HG03060 (cell line): ENCODE results near the gene FAM47A.

Source experiments
- ATAC-seq: cut with Tn5 transposase; IDR thresholded peaks from one replicate; pipeline ENCODE4 v1.9.1; 2021; ENCODE audit warnings: low read depth, moderate number of reproducible peaks; ENCODE audit not compliant: unreplicated experiment

FAM47A gene

DNA sequence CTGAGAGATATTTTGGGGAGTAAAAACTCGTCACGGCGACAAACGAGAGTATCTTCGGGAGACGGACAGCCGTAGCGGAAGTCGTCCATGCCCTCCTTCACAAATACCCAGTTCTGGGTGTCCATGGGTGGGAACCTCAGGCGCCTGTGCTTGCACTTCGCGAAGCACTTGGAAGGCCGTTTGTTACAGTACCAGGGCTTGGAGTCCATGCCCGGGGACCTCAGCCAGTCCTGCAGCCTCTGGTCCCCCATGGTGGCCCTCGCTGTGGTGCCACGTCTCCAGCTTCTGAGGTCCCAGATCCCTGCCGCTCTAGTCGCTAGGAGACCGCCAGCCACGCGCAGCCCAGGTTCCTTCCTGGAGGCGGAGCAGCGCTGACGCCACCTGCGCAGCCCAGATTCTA is at the start of gene FAM47A:
Gene FAM47A, minus strand, starts transcription at position 287 of the 400 bp plus-strand sequence. Its CDS starts 36 bp downstream, at position 251.
- ATAC-seq: no peak

- ATAC-seq: no peak
These were observed 15.2 kb upstream of the FAM47A start for GRCh38 chrX:34147345-34147744.

GRCh38 chrX:34146906-34147305 is 14.8 kb upstream of the FAM47A start:
- no peak for ATAC-seq

GRCh38 chrX:34144246-34144645 is 12.1 kb upstream of the FAM47A start:
- no peak for ATAC-seq

- ATAC-seq: no peak
These were observed 8.7 kb upstream of the FAM47A start for GRCh38 chrX:34140816-34141215.

DNA sequence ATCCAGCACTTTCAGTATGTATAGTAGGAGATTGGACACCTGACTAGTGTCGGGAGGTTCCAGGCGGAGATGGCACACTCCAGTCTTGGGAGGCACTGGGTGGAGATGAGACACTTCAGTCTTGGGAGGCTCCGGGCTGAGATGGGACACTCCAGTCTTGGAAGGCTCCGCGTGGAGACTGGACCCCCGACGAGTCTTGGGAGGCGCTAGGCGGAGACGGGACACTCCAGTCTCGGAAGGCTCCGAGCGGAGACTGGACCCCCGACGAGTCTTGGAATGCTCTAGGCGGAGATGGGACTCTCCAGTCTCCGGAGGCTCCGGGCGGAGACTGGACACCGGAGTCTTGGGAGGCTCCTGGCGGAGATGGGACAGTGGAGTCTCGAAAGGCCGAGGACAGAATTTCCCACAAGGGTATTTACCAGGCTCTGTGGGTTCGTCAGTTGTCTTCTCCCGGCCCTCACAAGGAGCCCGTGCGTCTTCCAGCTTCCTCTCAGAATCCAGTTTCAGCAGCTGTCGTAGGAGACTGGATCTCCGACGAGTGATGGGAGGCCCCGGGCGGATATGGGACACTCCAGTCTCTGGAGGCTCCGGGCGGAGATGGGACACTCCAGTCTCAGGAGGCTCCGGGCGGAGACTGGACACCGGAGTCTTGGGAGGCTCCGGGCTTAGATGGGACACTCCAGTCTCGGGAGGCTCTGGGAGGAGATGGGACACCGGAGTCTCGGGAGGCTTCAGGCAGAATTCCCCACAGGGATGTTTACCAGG is 952 bp downstream of the FAM47A start:
- no peak for ATAC-seq

- ATAC-seq: no peak
These were observed 1.6 kb downstream of the FAM47A start for GRCh38 chrX:34130501-34130900.

DNA sequence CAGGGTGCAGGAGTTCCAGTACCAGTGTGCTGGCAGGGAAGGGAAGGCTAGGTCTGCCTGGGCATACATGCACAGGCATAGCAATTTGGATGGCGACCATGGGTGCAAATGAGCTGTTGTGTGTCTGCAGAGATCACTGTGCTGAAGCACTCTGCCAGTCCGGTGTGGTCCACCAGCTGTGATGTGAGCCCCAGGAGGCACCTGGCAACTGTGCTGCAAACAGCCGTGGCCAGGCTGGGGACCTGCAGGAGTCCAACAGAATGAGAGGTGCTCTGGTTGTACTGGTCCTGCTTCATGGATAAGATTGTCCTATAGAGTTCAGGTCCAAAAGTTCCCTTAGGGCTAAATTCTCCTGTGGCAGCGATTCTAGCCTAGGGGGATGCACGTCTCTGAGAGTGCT is 6.1 kb downstream of the FAM47A start:
- no peak for ATAC-seq

GRCh38 chrX:34119122-34119521 is 13.0 kb downstream of the FAM47A start:
- no peak for ATAC-seq

DNA sequence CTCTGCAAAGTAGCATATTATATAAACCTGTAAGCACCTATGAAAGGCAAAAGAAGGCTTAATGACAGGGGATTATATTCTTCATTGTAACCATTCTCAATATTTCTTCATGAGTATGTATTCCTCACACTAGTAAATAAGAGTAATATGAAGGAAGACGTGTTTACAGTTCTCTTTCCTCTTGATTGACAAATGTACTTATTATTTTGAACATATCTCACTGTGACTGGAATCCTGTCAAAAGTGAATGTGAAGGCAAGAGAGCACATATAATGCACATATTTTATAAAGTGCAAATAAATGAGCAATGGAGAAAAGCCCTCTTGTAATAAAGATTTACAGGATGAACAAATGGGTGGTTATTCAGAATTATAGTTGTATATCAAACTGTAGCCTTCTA is 19.7 kb downstream of the FAM47A start:
- ATAC-seq: no peak
